H9 (cell line): ENCODE measurements around the gene PCDHA1. TPM values are rescaled to one million over a fixed set of nuclear protein-coding genes. Genes with fewer than 3 reads are reported as not detected.

ENCODE experiments used
- DNase-seq: peaks from one replicate; pipeline ENCODE4 v3.0.0-alpha.2; 2017
- H2AFZ ChIP-seq: one replicate; pipeline ENCODE4 v1.6.1; 2013; ENCODE audit warnings: mild to moderate bottlenecking, low read length, control low read depth, moderate library complexity
- H2AK5ac ChIP-seq: 2 replicates; pipeline ENCODE4 v1.6.1; 2013; ENCODE audit warnings: low read length, control low read depth, mixed read lengths; ENCODE audit not compliant: insufficient read length
- H2BK120ac ChIP-seq: one replicate; pipeline ENCODE4 v1.6.1; 2013; ENCODE audit warnings: low read depth, mild to moderate bottlenecking, low read length, control low read depth, inconsistent platforms; ENCODE audit not compliant: poor library complexity, severe bottlenecking
- H2BK12ac ChIP-seq: 2 replicates; pipeline ENCODE4 v1.6.1; 2013; ENCODE audit warnings: low read length, control low read depth, mixed read lengths, low read depth; ENCODE audit not compliant: insufficient read length
- H2BK15ac ChIP-seq: 2 replicates; pipeline ENCODE4 v1.6.1; 2013; ENCODE audit warnings: low read depth, low read length, control low read depth
- H2BK20ac ChIP-seq: one replicate; pipeline ENCODE4 v1.6.1; 2013; ENCODE audit warnings: low read depth, mild to moderate bottlenecking, low read length, control low read depth, inconsistent platforms; ENCODE audit not compliant: poor library complexity, severe bottlenecking
- H2BK5ac ChIP-seq: 2 replicates; pipeline ENCODE4 v1.6.1; 2013; ENCODE audit warnings: low read length, control low read depth, mixed read lengths; ENCODE audit not compliant: insufficient read length
- H3K14ac ChIP-seq: 2 replicates; pipeline ENCODE4 v1.6.1; 2013; ENCODE audit warnings: low read length, control low read depth; ENCODE audit not compliant: insufficient read depth
- H3K18ac ChIP-seq: 2 replicates; pipeline ENCODE4 v1.6.1; 2013; ENCODE audit warnings: low read depth, mild to moderate bottlenecking, mixed read lengths, low read length, control low read depth; ENCODE audit not compliant: insufficient read length
- H3K23ac ChIP-seq: 2 replicates; pipeline ENCODE4 v1.6.1; 2013; ENCODE audit warnings: low read length, control low read depth, mixed read lengths, low read depth; ENCODE audit not compliant: insufficient read length
- H3K23me2 ChIP-seq: 2 replicates; pipeline ENCODE4 v1.6.1; 2013; ENCODE audit warnings: low read depth, mild to moderate bottlenecking, mixed read lengths, low read length, control low read depth; ENCODE audit not compliant: insufficient read length, poor library complexity, severe bottlenecking
- H3K27ac ChIP-seq: 2 replicates; pipeline ENCODE4 v1.5.1; 2013; ENCODE audit warnings: low read length, control low read depth, mixed read lengths, low read depth; ENCODE audit not compliant: insufficient read length
- H3K27me3 ChIP-seq: 2 replicates; pipeline ENCODE4 v1.6.1; 2013; ENCODE audit warnings: low read length, control low read depth, inconsistent platforms; ENCODE audit not compliant: insufficient read depth
- H3K4ac ChIP-seq: 2 replicates; pipeline ENCODE4 v1.6.1; 2013; ENCODE audit warnings: low read depth, mild to moderate bottlenecking, control low read depth, inconsistent platforms, low read length, moderate library complexity
- H3K4me1 ChIP-seq: 2 replicates; pipeline ENCODE4 v1.6.1; 2013; ENCODE audit warnings: low read length, control low read depth, inconsistent platforms; ENCODE audit not compliant: insufficient read depth
- H3K4me2 ChIP-seq: 2 replicates; pipeline ENCODE4 v1.6.1; 2013; ENCODE audit warnings: low read length, control low read depth, mixed read lengths; ENCODE audit not compliant: insufficient read length, insufficient read depth
- H3K56ac ChIP-seq: 2 replicates; pipeline ENCODE4 v1.6.1; 2013; ENCODE audit warnings: low read depth, mild to moderate bottlenecking, mixed read lengths, low read length, control low read depth; ENCODE audit not compliant: insufficient read length
- H3K79me1 ChIP-seq: 2 replicates; pipeline ENCODE4 v1.6.1; 2013; ENCODE audit warnings: low read depth, mild to moderate bottlenecking, moderate library complexity, low read length, control low read depth, inconsistent platforms; ENCODE audit not compliant: insufficient read depth, poor library complexity, severe bottlenecking
- H3K79me2 ChIP-seq: 2 replicates; pipeline ENCODE4 v1.6.1; 2013; ENCODE audit warnings: low read length, control low read depth, inconsistent platforms; ENCODE audit not compliant: insufficient read depth
- H3K9ac ChIP-seq: 2 replicates; pipeline ENCODE4 v1.6.1; 2013; ENCODE audit warnings: low read length, control low read depth, mixed read lengths; ENCODE audit not compliant: insufficient read length; ENCODE audit errors: extremely low read depth
- H3K9me3 ChIP-seq: one replicate; pipeline ENCODE4 v1.6.1; 2013; ENCODE audit warnings: low read depth, low read length, inconsistent platforms; ENCODE audit not compliant: control insufficient read depth
- H3T11ph ChIP-seq: one replicate; pipeline ENCODE4 v1.6.1; 2013; ENCODE audit warnings: mild to moderate bottlenecking, low read length, control low read depth, inconsistent platforms
- H4K20me1 ChIP-seq: one replicate; pipeline ENCODE4 v1.6.1; 2013; ENCODE audit not compliant: control insufficient read depth, insufficient read length, insufficient read depth
- H4K5ac ChIP-seq: 2 replicates; pipeline ENCODE4 v1.6.1; 2013; ENCODE audit warnings: low read depth, mild to moderate bottlenecking, mixed read lengths, low read length, control low read depth; ENCODE audit not compliant: insufficient read length
- H4K8ac ChIP-seq: replicated peaks from 2 replicates; pipeline ENCODE4 v1.6.1; 2013; ENCODE audit warnings: low read length, control low read depth, mixed read lengths, low read depth; ENCODE audit not compliant: insufficient read length
- H4K91ac ChIP-seq: 2 replicates; pipeline ENCODE4 v1.6.1; 2013; ENCODE audit warnings: low read depth, mild to moderate bottlenecking, moderate library complexity, mixed read lengths, low read length, control low read depth; ENCODE audit not compliant: insufficient read length
- H3K27ac Mint-ChIP-seq, 3 experiments: 2 replicates in 2 of 3; 3 replicates in 1 of 3; pipeline ENCODE4 v1.8.0; 2020 to 2021; ENCODE audit warnings: mixed read lengths in 3 of 3, mild to moderate bottlenecking in 1 of 3, moderate library complexity in 1 of 3
- H3K27me3 Mint-ChIP-seq: 2 replicates; pipeline ENCODE4 v1.8.0; 2021; ENCODE audit warnings: low read depth, mild to moderate bottlenecking, moderate library complexity, mixed read lengths
- H3K36me3 Mint-ChIP-seq, 3 experiments: 2 replicates in 2 of 3; 3 replicates in 1 of 3; pipeline ENCODE4 v1.8.0; 2020 to 2021; ENCODE audit warnings: low read depth in 3 of 3, mixed read lengths in 3 of 3; ENCODE audit not compliant: insufficient read depth in 1 of 3
- H3K4me1 Mint-ChIP-seq, 2 experiments: 2 replicates each; pipeline ENCODE4 v1.8.0; 2020; ENCODE audit warnings: mixed read lengths in 2 of 2
- H3K4me3 Mint-ChIP-seq, 2 experiments: 2 replicates in 1 of 2; 3 replicates in 1 of 2; pipeline ENCODE4 v1.8.0; 2020 to 2021; ENCODE audit warnings: mild to moderate bottlenecking in 2 of 2, mixed read lengths in 2 of 2, moderate library complexity in 1 of 2
- H3K9me3 Mint-ChIP-seq, 2 experiments: 2 replicates in 1 of 2; 3 replicates in 1 of 2; pipeline ENCODE4 v1.8.0; 2020; ENCODE audit warnings: mild to moderate bottlenecking in 2 of 2, mixed read lengths in 2 of 2, moderate library complexity in 1 of 2
- CTCF ChIP-seq: fragments of 200-600 bp; sonication (generic); conservative IDR thresholded peaks from 3 replicates; pipeline ENCODE4 v1.8.0; 2021; ENCODE audit warnings: antibody characterized with exemption, mild to moderate bottlenecking
- WGBS: extraction: QIAGEN DNeasy Blood & Tissue Kit; methylation state at CpG from one replicate; pipeline ENCODE4 v1.1.7; 2013; ENCODE audit warnings: missing lambda C conversion rate, low lambda C conversion rate, mixed read lengths; ENCODE audit not compliant: insufficient read length; ENCODE audit errors: extremely low coverage; 5-methylcytosine and 5-hydroxymethylcytosine counted together
- total RNA-seq: library from RNA; stranded (reverse); gene quantifications from 2 replicates; pipeline ENCODE4 v1.2.1, GENCODE V29; 2021

PCDHA1 gene
- total RNA-seq, 1 experiment from 2014 or later = 0.61 TPM

GRCh38 chr5:140835622-140836510, 49.9 kb downstream of the PCDHA1 start:
- Histone ChIP-seq H3K18ac (no peak overlapping the region), H3K79me2 (no peaks in the 10 kb centered on the region), H3K14ac (no peak overlapping the region), H2AFZ (no peak overlapping the region), H4K91ac (no peak overlapping the region), H2BK120ac (no peak overlapping the region), H3K23me2 (no peaks in the 10 kb centered on the region), H2BK12ac (no peak overlapping the region), H3K23ac (no peak overlapping the region), H3K27ac (no peak overlapping the region), H3K4me2 (no peak overlapping the region), H2AK5ac (no peak overlapping the region), H2BK15ac (no peak overlapping the region), H2BK5ac (no peak overlapping the region), H3K56ac (no peak overlapping the region), H3K79me1 (no peaks in the 10 kb centered on the region), H2BK20ac (no peak overlapping the region), H3K4ac (no peak overlapping the region), H4K20me1 (no peaks in the 10 kb centered on the region), H3T11ph (no peak overlapping the region), H3K4me1 (no peaks in the 10 kb centered on the region), H3K27me3 (no peaks in the 10 kb centered on the region), H3K9ac (no peak overlapping the region), H3K9me3 (no peaks in the 10 kb centered on the region), H4K8ac (no peak overlapping the region), H4K5ac (no peak overlapping the region)
- no peak for TF ChIP-seq CTCF
- H3K27me3 Mint-ChIP-seq = no peaks in the 10 kb centered on the region
- H3K36me3 Mint-ChIP-seq = peaks cover 14 to 31% (median 15%) of the 10 kb centered on the region in 3 experiments
- no CpG with 5 or more reads among the region's 103 CpGs for WGBS
- peaks cover 20 to 23% of the 10 kb centered on the region in 2 experiments for H3K9me3 Mint-ChIP-seq
- no peak overlapping the region for H3K4me3 Mint-ChIP-seq
- peaks cover 0 to 4% of the 10 kb centered on the region in 2 experiments; a peak in 1 of 4 replicates for H3K4me1 Mint-ChIP-seq
- H3K27ac Mint-ChIP-seq = no peak overlapping the region
- no peak for DNase-seq
